Natural killer cell (primary cell): ENCODE measurements around the gene SLBP. TPM values are rescaled to one million over a fixed set of nuclear protein-coding genes. Genes with fewer than 3 reads are reported as not detected.

ENCODE experiments used
- ATAC-seq, 3 donors: fragments of 150-1000 bp in 2 of 3; fragments of 200-7000 bp in 1 of 3; cut with Tn5 transposase; 1 replicate in 1 of 3; 2 replicates in 2 of 3; pipeline ENCODE4 v1.10.0; 2021; ENCODE audit warnings: mild to moderate bottlenecking in 2 of 3, moderate library complexity in 2 of 3
- DNase-seq, 2 donors: peaks; one replicate each; pipeline versions ENCODE4 v3.0.0 to v3.0.0-alpha.2; 2013 to 2021; ENCODE audit warnings: mixed read lengths in 1 of 2
- H3K27ac ChIP-seq: one replicate; pipeline ENCODE4 v1.5.1; 2013; ENCODE audit warnings: mild to moderate bottlenecking, low read length
- H3K27me3 ChIP-seq: one replicate; pipeline ENCODE4 v1.6.1; 2013; ENCODE audit warnings: low read length; ENCODE audit not compliant: control insufficient read depth, insufficient read depth
- H3K36me3 ChIP-seq: one replicate; pipeline ENCODE4 v1.6.1; 2013; ENCODE audit warnings: low read length; ENCODE audit not compliant: control insufficient read depth, insufficient read depth
- H3K4me1 ChIP-seq: one replicate; pipeline ENCODE4 v1.6.1; 2013; ENCODE audit warnings: low read length; ENCODE audit not compliant: control insufficient read depth, insufficient read depth
- H3K4me3 ChIP-seq: one replicate; pipeline ENCODE4 v1.5.1; 2013; ENCODE audit warnings: low read length
- H3K9me3 ChIP-seq: one replicate; pipeline ENCODE4 v1.6.1; 2013; ENCODE audit warnings: low read length; ENCODE audit not compliant: control insufficient read depth, insufficient read depth
- H3K27ac Mint-ChIP-seq, 2 donors: one replicate each; pipeline ENCODE4 v1.8.0; 2022; ENCODE audit warnings: mild to moderate bottlenecking in 2 of 2, mixed read lengths in 2 of 2, moderate library complexity in 1 of 2
- H3K27me3 Mint-ChIP-seq, 2 donors: one replicate each; pipeline ENCODE4 v1.8.0; 2022; ENCODE audit warnings: low read depth in 2 of 2, mixed read lengths in 2 of 2
- H3K36me3 Mint-ChIP-seq: one replicate; pipeline ENCODE4 v1.8.0; 2022; ENCODE audit warnings: mixed read lengths
- H3K4me1 Mint-ChIP-seq, 2 donors: one replicate each; pipeline ENCODE4 v1.8.0; 2022; ENCODE audit warnings: mixed read lengths in 2 of 2
- H3K4me3 Mint-ChIP-seq: one replicate; pipeline ENCODE4 v1.8.0; 2022; ENCODE audit warnings: mild to moderate bottlenecking, moderate library complexity, mixed read lengths
- H3K9me3 Mint-ChIP-seq, 2 donors: one replicate each; pipeline ENCODE4 v1.8.0; 2022; ENCODE audit warnings: mixed read lengths in 2 of 2
- WGBS: methylation state at CpG from one replicate; pipeline ENCODE4 v1.1.7; 2013; ENCODE audit warnings: missing lambda C conversion rate; ENCODE audit not compliant: insufficient coverage; 5-methylcytosine and 5-hydroxymethylcytosine counted together
- intact Hi-C: fragments of 100-400 bp; cut with micrococcal nuclease; formaldehyde crosslinking; loops from one replicate; pipeline ENCODE4 v1.14.2; 2022
- total RNA-seq, 4 donors: library from RNA; stranded (reverse); fragments of 120-200 nt in 1 of 4; gene quantifications; one replicate each; pipeline versions ENCODE4 v1.2.3 to v1.2.4, GENCODE V29; 2013 to 2022
- TF ChIP-seq, protein P1 (sequence below): fragments of 200-600 bp; IDR thresholded peaks from one replicate; pipeline ENCODE4 v1.8.0; 2022; ENCODE audit warnings: antibody characterized with exemption

Gene SLBP
- total RNA-seq, 3 donors from 2014 or later (not counting 1 experiment from before 2014, with no cell fraction given), result 29.5 to 38.8 (median 38.6) TPM

GRCh38 chr4:1660948-1661677 lies 51.0 kb downstream of the SLBP start:
- intact Hi-C loops, result no loop called here
- H3K27me3 ChIP-seq, result no peaks in the 10 kb centered on the region
- H3K27ac Mint-ChIP-seq, result no peak overlapping the region
- no peak overlapping the region for H3K4me3 Mint-ChIP-seq
- WGBS, result 90% methylated on average over 25 of the region's 25 CpGs
- H3K4me3 ChIP-seq, result no peak overlapping the region
- H3K36me3 ChIP-seq, result no peaks in the 10 kb centered on the region
- H3K36me3 Mint-ChIP-seq, result no peaks in the 10 kb centered on the region
- no peaks in the 10 kb centered on the region for H3K9me3 ChIP-seq
- no peaks in the 10 kb centered on the region for H3K9me3 Mint-ChIP-seq
- no peak for ATAC-seq
- H3K4me1 Mint-ChIP-seq, result no peaks in the 10 kb centered on the region
- H3K27me3 Mint-ChIP-seq, result no peaks in the 10 kb centered on the region
- no peak for DNase-seq
- TF ChIP-seq, protein P1, sequence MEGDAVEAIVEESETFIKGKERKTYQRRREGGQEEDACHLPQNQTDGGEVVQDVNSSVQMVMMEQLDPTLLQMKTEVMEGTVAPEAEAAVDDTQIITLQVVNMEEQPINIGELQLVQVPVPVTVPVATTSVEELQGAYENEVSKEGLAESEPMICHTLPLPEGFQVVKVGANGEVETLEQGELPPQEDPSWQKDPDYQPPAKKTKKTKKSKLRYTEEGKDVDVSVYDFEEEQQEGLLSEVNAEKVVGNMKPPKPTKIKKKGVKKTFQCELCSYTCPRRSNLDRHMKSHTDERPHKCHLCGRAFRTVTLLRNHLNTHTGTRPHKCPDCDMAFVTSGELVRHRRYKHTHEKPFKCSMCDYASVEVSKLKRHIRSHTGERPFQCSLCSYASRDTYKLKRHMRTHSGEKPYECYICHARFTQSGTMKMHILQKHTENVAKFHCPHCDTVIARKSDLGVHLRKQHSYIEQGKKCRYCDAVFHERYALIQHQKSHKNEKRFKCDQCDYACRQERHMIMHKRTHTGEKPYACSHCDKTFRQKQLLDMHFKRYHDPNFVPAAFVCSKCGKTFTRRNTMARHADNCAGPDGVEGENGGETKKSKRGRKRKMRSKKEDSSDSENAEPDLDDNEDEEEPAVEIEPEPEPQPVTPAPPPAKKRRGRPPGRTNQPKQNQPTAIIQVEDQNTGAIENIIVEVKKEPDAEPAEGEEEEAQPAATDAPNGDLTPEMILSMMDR, result no peak
- no peak overlapping the region for H3K27ac ChIP-seq
- H3K4me1 ChIP-seq, result no peaks in the 10 kb centered on the region

GRCh38 chr4:1659104-1660043 lies 52.7 kb downstream of the SLBP start:
- 92% methylated on average over 39 of the region's 39 CpGs for WGBS
- H3K9me3 Mint-ChIP-seq, result no peaks in the 10 kb centered on the region
- no peak for DNase-seq
- no peaks in the 10 kb centered on the region for H3K4me1 Mint-ChIP-seq
- no peaks in the 10 kb centered on the region for H3K27me3 Mint-ChIP-seq
- Histone ChIP-seq H3K9me3 (no peaks in the 10 kb centered on the region), H3K4me1 (no peaks in the 10 kb centered on the region), H3K4me3 (no peak overlapping the region), H3K27me3 (no peaks in the 10 kb centered on the region), H3K27ac (no peak overlapping the region), H3K36me3 (no peaks in the 10 kb centered on the region)
- no peaks in the 10 kb centered on the region for H3K36me3 Mint-ChIP-seq
- no peak overlapping the region for H3K4me3 Mint-ChIP-seq
- intact Hi-C loops, result no loop called here
- ATAC-seq, result no peak
- TF ChIP-seq, protein P1, result no peak
- no peak overlapping the region for H3K27ac Mint-ChIP-seq

DNA sequence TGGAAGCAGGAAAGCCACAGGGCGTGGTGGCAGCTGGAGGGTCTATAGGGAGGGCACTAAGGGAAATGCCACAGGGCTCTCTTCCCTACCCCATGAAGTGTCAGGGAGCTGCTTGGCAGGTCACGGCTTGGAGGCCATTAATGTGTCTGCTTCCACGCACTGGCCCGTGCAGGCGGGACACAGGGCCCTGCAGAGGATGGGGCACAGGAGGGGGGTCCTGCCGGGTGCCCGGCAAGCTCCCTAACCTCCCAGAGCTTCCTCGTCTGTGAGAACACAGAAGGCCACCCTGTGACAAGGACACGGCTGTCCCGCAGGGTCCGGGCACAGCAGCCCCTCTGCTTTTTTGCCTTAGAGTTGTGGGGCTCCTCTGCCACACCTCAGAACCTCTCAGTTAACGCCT lies 53.5 kb downstream of the SLBP start:
- 93% methylated on average over 12 of the region's 12 CpGs for WGBS
- Mint-ChIP-seq H3K27me3 (no peaks in the 10 kb centered on the region), H3K4me3 (no peak overlapping the region), H3K9me3 (no peaks in the 10 kb centered on the region), H3K36me3 (no peaks in the 10 kb centered on the region), H3K27ac (no peak overlapping the region), H3K4me1 (no peaks in the 10 kb centered on the region)
- DNase-seq (no peak), ATAC-seq (no peak)
- Histone ChIP-seq H3K36me3 (no peaks in the 10 kb centered on the region), H3K4me1 (no peaks in the 10 kb centered on the region), H3K9me3 (no peaks in the 10 kb centered on the region), H3K4me3 (no peak overlapping the region), H3K27me3 (no peaks in the 10 kb centered on the region), H3K27ac (no peak overlapping the region)
- intact Hi-C loops, result no loop called here
- TF ChIP-seq, protein P1, result no peak
